K562 (cell line): ENCODE data around the gene MINK1. TPM values are rescaled to one million over a fixed set of nuclear protein-coding genes. Genes with fewer than 3 reads are reported as not detected.

Experiments
- CBFB ChIP-seq: sonication (generic); formaldehyde crosslinking; IDR thresholded peaks from 2 replicates; pipeline ENCODE4 v1.4.0; 2020; ENCODE audit warnings: mild to moderate bottlenecking, missing genetic modification reagents
- CC2D1A ChIP-seq: fragments of 450-650 bp; IDR thresholded peaks from 2 replicates; pipeline ENCODE4 v1.6.1; 2017; ENCODE audit warnings: mild to moderate bottlenecking
- CEBPG ChIP-seq, 3 experiments: fragments of 200-800 bp in 1 of 3; sonication (Bioruptor generic) in 1 of 3; sonication (generic) in 1 of 3; formaldehyde crosslinking in 1 of 3; IDR thresholded peaks in 2 of 3; conservative IDR thresholded peaks in 1 of 3; 2 replicates each; pipeline versions ENCODE4 v1.6.1 to v1.8.0; 2016 to 2022; ENCODE audit warnings: missing compliant biosample characterization in 2 of 3, missing genetic modification characterization in 2 of 3, mild to moderate bottlenecking in 1 of 3, missing genetic modification reagents in 1 of 3
- CTBP1 ChIP-seq: fragments of 450-650 bp; IDR thresholded peaks from 2 replicates; pipeline ENCODE4 v1.6.1; 2016; ENCODE audit warnings: borderline replicate concordance
- DACH1 ChIP-seq: fragments of 450-650 bp; IDR thresholded peaks from 2 replicates; pipeline ENCODE4 v1.6.1; 2018; ENCODE audit not compliant: partially characterized antibody
- ELF2 ChIP-seq: fragments of 250-450 bp; sonication (Bioruptor Pico); IDR thresholded peaks from 2 replicates; pipeline ENCODE4 v1.5.0; 2021; ENCODE audit warnings: mild to moderate bottlenecking
- ELF4 ChIP-seq: fragments of 450-650 bp; formaldehyde crosslinking; IDR thresholded peaks from 2 replicates; pipeline ENCODE4 v1.4.0; 2022; ENCODE audit warnings: missing genetic modification characterization
- ELK3 ChIP-seq: fragments of 450-650 bp; formaldehyde crosslinking; IDR thresholded peaks from 2 replicates; pipeline ENCODE4 v1.4.0; 2020; ENCODE audit warnings: mild to moderate bottlenecking
- ETS1 ChIP-seq: conservative IDR thresholded peaks from 2 replicates; pipeline ENCODE4 v1.6.1; 2011; ENCODE audit warnings: low read depth, mild to moderate bottlenecking, low read length; ENCODE audit not compliant: control insufficient read depth
- MAZ ChIP-seq, 2 experiments: fragments of 450-650 bp in 1 of 2; sonication (generic) in 1 of 2; formaldehyde crosslinking; IDR thresholded peaks in 1 of 2; conservative IDR thresholded peaks in 1 of 2; 2 replicates each; pipeline versions ENCODE4 v1.4.0 to v1.5.0; 2020; ENCODE audit warnings: mild to moderate bottlenecking in 1 of 2, missing genetic modification reagents in 1 of 2
- PCBP1 ChIP-seq: fragments of 200-400 bp; formaldehyde crosslinking; IDR thresholded peaks from 2 replicates; pipeline ENCODE4 v1.6.1; 2018; ENCODE audit warnings: mild to moderate bottlenecking, low read depth, low read length; ENCODE audit not compliant: poor library complexity, severe bottlenecking
- PML ChIP-seq: IDR thresholded peaks from 2 replicates; pipeline ENCODE4 v1.6.1; 2012; ENCODE audit warnings: low read length, inconsistent platforms
- PTTG1 ChIP-seq: fragments of 450-650 bp; IDR thresholded peaks from 2 replicates; pipeline ENCODE4 v1.6.1; 2016; ENCODE audit warnings: low read depth, mild to moderate bottlenecking, missing genetic modification characterization, missing compliant biosample characterization
- RBM15 ChIP-seq: fragments of 200-400 bp; formaldehyde crosslinking; IDR thresholded peaks from 2 replicates; pipeline ENCODE4 v1.6.1; 2018; ENCODE audit warnings: mild to moderate bottlenecking, low read length, moderate library complexity; ENCODE audit not compliant: insufficient read depth
- SNAPC5 ChIP-seq: fragments of 250-450 bp; sonication (Bioruptor Pico); IDR thresholded peaks from 2 replicates; pipeline ENCODE4 v1.8.0; 2021; ENCODE audit warnings: moderate library complexity, mild to moderate bottlenecking, inconsistent platforms
- STAT5A ChIP-seq: IDR thresholded peaks from 2 replicates; pipeline ENCODE4 v1.6.1; 2012; ENCODE audit warnings: low read length, inconsistent platforms, borderline replicate concordance
- TARDBP ChIP-seq: fragments of 450-650 bp; IDR thresholded peaks from 2 replicates; pipeline ENCODE4 v1.6.1; 2016
- TCF7 ChIP-seq: sonication (generic); IDR thresholded peaks from 2 replicates; pipeline ENCODE4 v1.6.1; 2016; ENCODE audit warnings: antibody characterized with exemption, borderline replicate concordance
- TEAD4 ChIP-seq, 2 experiments: sonication (generic) in 1 of 2; formaldehyde crosslinking in 1 of 2; IDR thresholded peaks; 2 replicates each; pipeline versions ENCODE4 v1.6.1 to v1.8.0; 2012 to 2022; ENCODE audit warnings: borderline replicate concordance in 1 of 2, inconsistent platforms in 1 of 2, low read length in 1 of 2, mild to moderate bottlenecking in 1 of 2, missing genetic modification reagents in 1 of 2
- ZNF197 ChIP-seq: fragments of 200-800 bp; sonication (Bioruptor generic); IDR thresholded peaks from 2 replicates; pipeline ENCODE4 v1.6.1; 2016; ENCODE audit warnings: low read depth, missing genetic modification characterization, missing compliant biosample characterization
- ZNF311 ChIP-seq: fragments of 250-450 bp; sonication (Bioruptor Pico); IDR thresholded peaks from 2 replicates; pipeline ENCODE4 v1.4.0; 2020; ENCODE audit warnings: mild to moderate bottlenecking, moderate library complexity
- ZNF512 ChIP-seq: IDR thresholded peaks from 2 replicates; pipeline ENCODE4 v1.6.1; 2016; ENCODE audit warnings: missing genetic modification characterization, missing compliant biosample characterization
- ZNF586 ChIP-seq: fragments of 450-650 bp; formaldehyde crosslinking; conservative IDR thresholded peaks from 2 replicates; pipeline ENCODE4 v1.4.0; 2020; ENCODE audit warnings: mild to moderate bottlenecking, moderate library complexity
- ZNF785 ChIP-seq: fragments of 250-450 bp; sonication (Bioruptor Pico); IDR thresholded peaks from 2 replicates; pipeline ENCODE4 v1.4.0; 2020; ENCODE audit warnings: mild to moderate bottlenecking
- ZZZ3 ChIP-seq: fragments of 450-650 bp; IDR thresholded peaks from 2 replicates; pipeline ENCODE4 v1.6.1; 2016; ENCODE audit warnings: antibody characterized with exemption, mild to moderate bottlenecking, moderate library complexity
- polyA plus RNA-seq, 8 experiments: library from polyadenylated mRNA; depleted of rRNA in 4 of 8; stranded (reverse) in 5 of 8; unstranded in 3 of 8; fragments of >200 nt; fragmentation: Nextera tagmentation in 2 of 8; fragmentation: Illumina TruSeq in 1 of 8; extraction: Ambion mirVana in 2 of 8; extraction: Trizol in 1 of 8; gene quantifications; 2 replicates each; pipeline versions ENCODE4 v1.2.1 to v1.2.3, GENCODE V29; 2011 to 2014; ENCODE audit warnings: inconsistent platforms in 1 of 8, missing spikeins in 1 of 8
- total RNA-seq, 7 experiments: library from RNA; depleted of rRNA in 6 of 7; stranded (reverse); fragments of >200 nt in 6 of 7; fragmentation: Illumina TruSeq in 2 of 7; extraction: Trizol in 2 of 7; gene quantifications; 2 replicates each; pipeline versions ENCODE4 v1.2.1 to v1.2.3, GENCODE V29; 2011 to 2021; ENCODE audit warnings: low replicate concordance in 1 of 7

MINK1 gene
- total and polyA plus RNA-seq, 9 of the 15 experiments (the other 6 are each of a cell fraction or from before 2014, with no cell fraction given), result 0.11 to 54.2 (median 14.9) TPM

GRCh38 chr17:4833178-4833940, at the start of gene MINK1 (continued):
- TF ChIP-seq TCF7 (no peak), PML (no peak), ZNF512 (tag) (no peak), DACH1 (no peak), ETS1 (peak; percentile 50), ZNF586 (CRISPR knock-in tag) (no peak), PTTG1 (no peak), SNAPC5 (no peak), CTBP1 (peak; percentile 92), ZNF197 (CRISPR knock-in tag) (no peak), MAZ (CRISPR knock-in tag; conservative IDR thresholded peaks at IDR 0.05 in 1 of 2, IDR thresholded peaks at IDR 0.05 in 1 of 2) (peak; percentile 27 to 93; a peak in 3 of 4 replicates), STAT5A (no peak), TARDBP (peak; percentile 36; the same call in 1 of the 2 replicates), ZZZ3 (no peak), ELK3 (CRISPR knock-in tag) (no peak), RBM15 (no peak), ZNF311 (CRISPR knock-in tag) (no peak), ZNF785 (no peak), ELF4 (no peak), CC2D1A (no peak), TEAD4 (IDR thresholded peaks at IDR 0.05; ENCODE audit: low read length) (no peak), TEAD4 (CRISPR knock-in tag; IDR thresholded peaks at IDR 0.05; ENCODE audit: borderline replicate concordance) (no peak), ELF2 (CRISPR knock-in tag) (no peak), PCBP1 (no peak), CEBPG (CRISPR knock-in tag; IDR thresholded peaks at IDR 0.05) (no peak), CEBPG (tag; conservative IDR thresholded peaks at IDR 0.05 in 1 of 2, IDR thresholded peaks at IDR 0.05 in 1 of 2) (no peak), CBFB (no peak)
